Urothelium cell line (cell line): ENCODE measurements around the gene ACHE.
"Not testable (repeated sequence)": the region's sequence is repeated elsewhere in the genome, so short reads cannot be mapped to it uniquely, and the experiment has no call there.

Source experiments
- DNase-seq: peaks from one replicate; pipeline ENCODE4 v3.0.0; 2011; ENCODE audit warnings: low spot score, mixed read lengths
- FAIRE-seq: peaks from 2 replicates; lab custom pipeline; 2011; peaks lifted over from hg19 to GRCh38; lab: Jason Lieb, UNC

Gene ACHE

GRCh38 chr7:100865938-100866728, 29.6 kb downstream of the ACHE start:
- FAIRE-seq (peak; percentile 63), DNase-seq (peak; percentile 91)

GRCh38 chr7:100865372-100865911, 30.2 kb downstream of the ACHE start:
- peak; percentile 87 for FAIRE-seq
- peak; percentile 91 for DNase-seq

GRCh38 chr7:100864263-100864845, 31.3 kb downstream of the ACHE start:
- no peak for FAIRE-seq

GRCh38 chr7:100863406-100863950, 32.2 kb downstream of the ACHE start:
- FAIRE-seq (no peak), DNase-seq (no peak)

More at GRCh38 chr7:100864263-100864845, 31.3 kb downstream of the ACHE start:
- no peak for DNase-seq

GRCh38 chr7:100861616-100861985, 34.1 kb downstream of the ACHE start:
- no peak for DNase-seq
- FAIRE-seq, result no peak

- no peak for FAIRE-seq
- no peak for DNase-seq
Observed at GRCh38 chr7:100860702-100861615, 34.7 kb downstream of the ACHE start.

GRCh38 chr7:100859856-100860255, 35.8 kb downstream of the ACHE start:
- FAIRE-seq (no peak), DNase-seq (no peak)

- FAIRE-seq, result no peak
- DNase-seq, result no peak
Observed at GRCh38 chr7:100856871-100857282, 38.8 kb downstream of the ACHE start.

- DNase-seq, result no peak
- peak; percentile 9 for FAIRE-seq
Observed at GRCh38 chr7:100855515-100855914, 40.2 kb downstream of the ACHE start.

GRCh38 chr7:100854899-100855298, 40.8 kb downstream of the ACHE start:
- FAIRE-seq, result not testable (repeated sequence)

GRCh38 chr7:100854146-100854895, 41.4 kb downstream of the ACHE start:
- peak; percentile 2 for DNase-seq
- FAIRE-seq, result no peak

More at GRCh38 chr7:100854899-100855298, 40.8 kb downstream of the ACHE start:
- DNase-seq, result not testable (repeated sequence)

- FAIRE-seq, result peak; percentile 95
- peak; percentile 99 for DNase-seq
Observed at GRCh38 chr7:100852048-100852872, 43.4 kb downstream of the ACHE start, which contains the start of gene SLC12A9. Gene SLC12A9, plus strand, starts transcription at chr7:100852713. Its CDS starts 1,485 bp downstream, at chr7:100854198.

- DNase-seq, result no peak
- FAIRE-seq, result no peak
Observed at GRCh38 chr7:100847360-100847759, 48.3 kb downstream of the ACHE start.

- FAIRE-seq, result no peak
- DNase-seq, result no peak
Observed at GRCh38 chr7:100840470-100841100, 55.1 kb downstream of the ACHE start.
